RCC 7860 (cell line): ENCODE measurements around the gene STK38L.
"Not testable (repeated sequence)": the region's sequence is repeated elsewhere in the genome, so short reads cannot be mapped to it uniquely, and the experiment has no call there.

Experiments used
- DNase-seq: peaks from one replicate; pipeline ENCODE4 v3.0.0-alpha.2; 2015; ENCODE audit warnings: low spot score
- FAIRE-seq: peaks from 2 replicates; lab custom pipeline; 2012; peaks lifted over from hg19 to GRCh38; lab: Jason Lieb, UNC

The STK38L gene

GRCh38 chr12:27221625-27222387 is 22.3 kb upstream of the STK38L start:
- DNase-seq (no peak), FAIRE-seq (no peak)

- FAIRE-seq (no peak), DNase-seq (no peak)
Observed at GRCh38 chr12:27226407-27226929, 17.6 kb upstream of the STK38L start.

DNA sequence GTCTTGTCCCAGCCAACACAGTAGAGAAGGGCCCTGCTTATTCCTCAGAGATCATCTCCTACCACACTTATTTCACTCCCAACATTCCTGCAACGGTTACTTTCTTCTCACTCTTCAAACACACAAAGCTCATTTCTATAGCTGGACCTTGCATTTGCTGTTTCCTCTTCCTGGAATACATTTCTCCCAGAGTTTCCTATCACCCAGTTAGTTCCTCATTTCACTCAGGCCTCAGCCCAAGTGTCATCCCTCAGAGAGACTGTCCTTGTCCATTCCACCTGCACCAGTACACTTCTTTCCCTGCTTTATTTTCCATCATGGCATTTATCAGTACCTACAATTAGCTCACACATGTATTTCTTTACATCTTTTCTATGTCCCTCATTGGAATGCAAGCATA is 14.7 kb upstream of the STK38L start:
- no peak for FAIRE-seq
- no peak for DNase-seq

DNA sequence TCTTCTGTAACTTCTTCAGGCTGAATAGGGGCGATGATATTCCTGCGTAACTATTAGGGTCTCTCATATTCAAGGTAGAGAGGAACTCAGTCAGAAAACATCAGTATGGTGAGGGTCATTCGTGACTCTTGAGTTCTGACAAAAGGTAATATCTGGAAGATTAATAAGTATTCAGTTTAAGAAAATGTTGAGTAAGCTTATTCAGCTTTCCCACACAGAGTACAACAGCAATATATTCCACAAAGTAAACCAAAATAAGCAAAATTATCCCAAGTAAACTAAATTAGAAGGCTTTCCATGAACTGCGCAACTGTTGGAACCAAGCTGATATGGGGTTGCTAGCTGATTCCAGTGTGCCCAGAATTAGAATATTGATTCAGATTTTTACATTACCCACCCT is 12.7 kb upstream of the STK38L start:
- DNase-seq, FAIRE-seq: not testable (repeated sequence)

DNA sequence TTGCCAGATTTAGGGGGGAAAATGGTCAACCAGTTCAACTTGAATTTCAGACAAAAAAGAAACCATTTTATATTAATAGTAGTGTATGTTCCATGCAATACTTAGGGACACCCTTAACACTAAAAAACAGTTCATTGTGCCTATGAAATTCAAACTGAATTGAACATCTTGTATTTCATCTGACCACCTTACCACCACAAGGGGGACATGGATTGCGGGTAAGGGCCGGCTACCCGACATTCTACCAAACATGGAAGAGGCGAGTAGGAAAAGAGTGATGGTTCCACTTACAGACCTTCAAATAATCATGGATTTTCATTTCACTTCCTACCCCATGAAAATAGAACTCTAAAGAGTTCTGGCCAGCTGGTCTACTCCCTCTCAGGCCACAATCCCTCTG is 10.3 kb upstream of the STK38L start:
- no peak for FAIRE-seq
- no peak for DNase-seq

DNA sequence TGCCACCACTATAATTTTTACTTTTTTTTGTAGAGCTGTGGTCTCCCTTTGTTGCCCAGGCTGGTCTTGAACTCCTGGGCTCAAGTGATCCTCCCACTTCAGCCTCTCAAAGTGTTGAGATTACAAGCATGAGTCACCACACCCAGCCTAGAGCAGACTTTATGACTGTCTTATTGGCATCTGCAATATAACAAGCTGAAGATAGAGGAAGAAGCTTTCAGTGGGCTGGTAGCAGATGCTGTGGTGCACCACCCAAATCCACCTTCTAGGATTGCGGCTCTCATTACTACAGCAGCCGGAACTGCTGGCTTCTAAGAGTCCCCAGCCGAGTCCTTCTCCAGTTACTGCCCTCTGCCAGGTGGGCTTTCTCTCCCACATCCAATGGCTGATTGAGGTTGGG is 7.6 kb upstream of the STK38L start:
- peak; percentile 13 for DNase-seq
- FAIRE-seq, result no peak

DNA sequence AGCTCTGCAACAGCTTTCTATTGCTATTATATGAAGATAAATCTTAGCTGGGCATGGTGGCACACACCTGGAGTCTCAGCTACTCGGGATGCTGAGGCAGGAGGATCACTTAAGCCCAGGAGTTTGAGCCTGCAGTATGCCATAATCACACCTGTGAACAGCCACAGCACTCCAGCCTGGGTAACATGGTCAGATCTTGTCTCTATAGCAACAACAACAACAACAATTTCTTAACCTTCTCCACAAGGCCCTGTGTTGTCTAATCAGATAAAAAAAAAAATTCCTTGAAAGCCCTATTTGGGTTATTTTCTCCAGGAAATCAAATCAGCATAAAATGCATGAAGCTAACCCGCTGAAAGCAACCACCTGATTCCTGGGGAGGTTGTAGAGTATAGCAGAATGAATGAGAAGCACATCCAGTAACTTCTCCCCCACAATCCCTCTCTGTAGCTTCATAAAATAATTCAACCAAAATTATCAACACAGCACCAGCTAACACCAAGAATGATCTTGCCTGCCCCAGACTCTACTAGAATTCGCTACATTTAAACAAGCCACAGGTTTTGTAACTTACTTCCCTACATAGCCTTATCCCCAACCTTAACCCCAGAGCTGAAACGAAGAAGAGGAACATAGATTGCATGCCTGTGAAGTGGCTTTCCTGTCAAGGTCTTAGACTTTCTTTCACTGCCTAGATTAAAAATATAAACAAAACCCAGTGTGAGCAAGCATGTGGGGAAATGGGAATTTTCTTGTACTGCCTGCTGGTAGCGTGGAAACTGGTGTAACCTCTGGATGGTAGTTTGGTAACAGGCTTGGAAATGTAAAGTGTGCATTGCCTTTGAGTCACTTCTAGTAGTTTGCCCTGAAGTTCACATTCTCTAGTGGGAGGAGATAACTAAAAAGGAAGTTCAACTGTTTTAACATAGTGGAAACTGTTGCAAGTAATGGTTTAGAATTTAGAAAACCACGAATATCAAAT is 6.0 kb upstream of the STK38L start:
- no peak for FAIRE-seq
- no peak for DNase-seq

GRCh38 chr12:27243006-27243405 is 1.1 kb upstream of the STK38L start:
- FAIRE-seq (no peak), DNase-seq (no peak)

DNA sequence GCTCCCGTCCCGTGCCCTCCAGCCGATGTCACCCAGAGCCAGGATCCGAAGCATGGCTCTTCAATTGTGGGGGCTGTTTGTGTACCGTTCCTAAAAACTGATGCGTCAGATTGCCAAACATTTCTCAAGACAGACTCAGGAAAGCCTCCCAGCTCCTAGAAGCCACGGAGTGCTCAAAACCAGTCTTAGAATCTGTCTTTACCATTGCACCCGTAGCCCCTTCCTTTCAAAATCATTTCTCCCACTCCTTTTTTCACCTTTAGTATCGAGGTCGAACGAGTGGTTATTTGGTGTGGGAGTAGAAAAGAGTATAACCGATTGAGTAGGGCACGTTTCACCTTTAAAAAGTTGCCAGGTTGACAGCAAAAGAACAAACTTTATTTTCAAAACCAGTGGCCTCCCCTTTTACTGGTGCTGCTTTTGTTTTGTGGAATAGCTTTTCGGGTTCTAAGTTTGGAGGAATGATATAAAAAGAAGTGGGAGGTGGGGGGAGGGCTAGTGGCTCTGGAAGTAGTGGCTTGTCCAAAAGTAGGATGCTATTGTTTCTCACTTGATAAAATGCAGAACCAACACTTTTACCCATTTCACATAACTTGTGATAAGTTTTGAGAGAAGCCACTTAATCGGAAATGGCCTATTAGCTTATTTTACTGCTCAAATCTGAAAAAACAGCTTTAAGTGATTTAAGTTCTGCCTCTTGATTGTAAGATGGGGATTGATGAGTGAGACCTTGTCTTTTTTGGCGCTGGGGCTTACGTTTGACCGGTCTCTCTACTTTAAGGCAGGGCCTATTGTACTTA is 803 bp downstream of the STK38L start:
- FAIRE-seq (no peak), DNase-seq (no peak)

DNA sequence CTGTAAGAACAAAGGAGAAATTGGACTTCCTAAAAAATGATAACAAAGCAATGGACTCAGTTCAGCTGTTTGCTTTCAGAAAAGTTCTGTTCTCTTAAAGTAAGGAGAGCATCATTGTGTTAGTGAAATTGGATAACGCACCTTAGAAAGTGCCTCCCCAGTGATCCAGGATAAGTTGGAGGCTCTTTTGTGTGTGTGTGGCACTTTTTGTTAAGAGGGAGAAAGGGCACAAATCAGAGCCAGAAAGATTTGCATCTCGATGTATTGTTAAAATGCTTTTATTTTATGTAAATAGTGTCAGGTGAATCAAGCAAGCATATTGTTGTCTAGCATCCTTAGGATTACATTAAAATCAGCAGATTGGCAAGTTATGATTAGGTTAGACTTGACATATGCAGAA is 2.1 kb downstream of the STK38L start:
- FAIRE-seq, result no peak
- no peak for DNase-seq

DNA sequence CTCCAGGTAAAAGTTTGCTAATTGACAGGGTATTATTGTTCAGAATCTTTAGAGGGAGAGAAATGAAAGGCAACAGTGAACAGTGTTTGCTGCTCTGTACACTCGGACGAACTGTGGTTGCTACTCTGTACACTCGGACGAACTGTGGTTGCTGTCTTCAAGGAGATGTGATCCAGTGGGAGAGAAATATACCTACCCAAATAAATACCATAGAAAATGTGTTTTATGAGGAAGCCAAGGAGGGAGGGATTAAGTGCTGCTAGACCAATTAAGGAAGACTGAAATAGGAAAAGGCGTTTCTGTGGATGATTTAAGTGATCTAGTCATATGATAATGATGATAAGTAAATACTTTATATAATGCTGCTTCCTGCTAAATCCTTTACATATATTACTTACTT is 2.7 kb downstream of the STK38L start:
- no peak for DNase-seq
- no peak for FAIRE-seq

DNA sequence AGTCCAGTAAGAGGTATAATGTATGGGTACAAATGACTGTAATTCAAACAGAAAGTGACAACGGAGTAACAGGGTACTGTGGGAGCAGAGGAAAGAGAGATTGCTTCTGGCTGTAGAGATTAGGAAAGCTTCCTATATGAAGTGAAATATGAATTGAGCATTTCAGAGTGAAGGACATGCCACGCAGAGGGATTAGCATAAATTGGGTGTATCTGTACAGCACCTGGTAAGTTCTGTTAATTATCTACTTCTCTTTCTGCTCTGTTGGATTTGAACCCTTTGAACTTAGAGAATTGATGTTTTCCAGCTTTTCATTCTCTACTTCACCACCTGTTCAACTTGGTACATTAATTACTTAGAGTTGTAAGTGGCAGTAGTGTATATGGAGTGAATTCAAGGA is 8.8 kb downstream of the STK38L start:
- no peak for FAIRE-seq

DNA sequence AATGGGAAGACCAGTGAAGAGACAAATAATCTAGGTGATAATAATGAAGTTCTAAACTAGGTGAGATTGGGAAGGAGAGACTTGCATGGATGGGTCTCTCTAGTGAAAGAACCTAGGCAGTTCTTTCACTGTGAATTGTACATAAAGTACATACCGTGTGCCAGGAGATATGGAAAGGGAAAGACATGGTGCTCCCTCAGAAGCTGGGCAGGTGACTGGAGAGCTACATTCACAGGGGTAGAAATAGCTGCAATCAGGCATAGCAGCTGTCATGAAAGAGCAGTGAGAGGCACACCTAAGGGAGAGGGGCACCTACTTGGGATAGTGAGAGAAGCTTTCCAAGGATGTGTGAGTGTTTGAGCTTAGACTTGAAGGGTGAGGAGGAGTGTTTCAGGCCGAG is 9.3 kb downstream of the STK38L start:
- FAIRE-seq (no peak), DNase-seq (no peak)

More for the DNA sequence above, 8.8 kb downstream of the STK38L start:
- no peak for DNase-seq

GRCh38 chr12:27255806-27256205 is 11.7 kb downstream of the STK38L start:
- DNase-seq (no peak), FAIRE-seq (no peak)

- no peak for FAIRE-seq
- DNase-seq, result no peak
Observed at GRCh38 chr12:27257104-27257843, 13.2 kb downstream of the STK38L start.

DNA sequence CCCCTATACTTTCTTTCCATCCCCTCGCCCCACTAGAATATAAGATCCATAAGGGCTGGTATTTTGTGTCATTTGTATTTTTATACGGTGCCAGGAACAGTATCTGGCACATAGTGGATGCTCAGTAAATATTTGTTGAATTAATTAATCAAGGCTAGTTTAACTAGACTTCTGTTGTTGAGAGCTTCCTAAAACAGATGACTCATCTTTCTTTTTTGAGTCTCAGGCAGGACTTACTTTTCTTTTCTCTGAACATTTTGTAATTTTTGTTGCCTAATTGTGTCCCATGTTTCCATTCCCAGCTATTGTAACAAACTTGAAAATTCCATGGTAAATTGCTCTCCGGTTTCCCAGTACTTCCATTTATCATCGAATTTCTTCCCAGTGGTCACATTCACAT is 16.7 kb downstream of the STK38L start:
- no peak for FAIRE-seq
- no peak for DNase-seq

GRCh38 chr12:27261866-27262265 is 17.8 kb downstream of the STK38L start:
- no peak for FAIRE-seq
- no peak for DNase-seq

- DNase-seq, result no peak
- no peak for FAIRE-seq
Observed at GRCh38 chr12:27270148-27270547, 26.1 kb downstream of the STK38L start.

GRCh38 chr12:27271206-27271605 is 27.1 kb downstream of the STK38L start:
- DNase-seq (no peak), FAIRE-seq (no peak)

DNA sequence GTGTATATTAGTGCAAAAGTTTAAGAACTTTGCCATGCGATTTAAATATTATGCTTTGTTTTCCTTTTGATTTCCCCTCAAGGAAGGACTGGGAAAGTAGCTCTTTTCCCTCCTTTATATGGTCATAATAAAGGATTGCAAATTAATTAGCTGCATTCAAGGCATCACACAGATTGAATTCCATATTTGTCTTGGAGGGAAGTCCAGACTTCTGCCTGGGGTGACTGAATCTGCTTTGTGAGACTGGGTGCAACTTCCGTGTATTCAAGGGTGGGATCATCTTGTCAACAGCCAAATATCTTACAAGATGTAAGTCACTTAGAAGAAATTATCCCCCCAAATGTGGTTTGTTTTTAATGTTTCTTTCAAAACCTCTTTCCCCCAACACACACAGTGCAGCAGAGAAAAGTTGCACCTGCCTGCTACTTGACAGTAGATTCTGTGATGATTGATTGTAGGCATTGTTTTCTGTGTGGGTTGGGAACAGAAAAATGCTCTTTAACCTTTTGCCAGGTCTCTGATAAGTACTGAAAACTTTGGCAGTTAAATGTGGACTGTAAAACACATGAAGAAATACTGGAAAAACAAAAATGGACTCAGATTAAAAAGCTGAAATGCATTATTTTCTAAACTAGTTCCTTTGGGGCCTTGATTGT is 28.4 kb downstream of the STK38L start:
- DNase-seq, result no peak
- FAIRE-seq, result no peak
